H1 (cell line): Measurements from ENCODE around the gene LCP1. TPM values are rescaled to one million over a fixed set of nuclear protein-coding genes. Genes with fewer than 3 reads are reported as not detected.

Source experiments
- CTCF ChIA-PET: fragments of 300-600 bp; sonication (Branson Sonifier 250); formaldehyde crosslinking; loops from one replicate; lab custom pipeline; 2021; ENCODE audit not compliant: partially characterized antibody; lab: Charles Lee
- POLR2A ChIA-PET: fragments of 300-600 bp; sonication (Branson Sonifier 250); formaldehyde crosslinking; loops from one replicate; lab custom pipeline; 2021; ENCODE audit warnings: inconsistent platforms; ENCODE audit not compliant: partially characterized antibody; lab: Charles Lee
- DNase-seq, 2 experiments: peaks; one replicate each; pipeline versions ENCODE4 v3.0.0 to v3.0.0-alpha.2; 2010 to 2022; ENCODE audit warnings: low spot score in 2 of 2, low read depth in 1 of 2, mixed read lengths in 1 of 2
- FAIRE-seq: peaks from 2 replicates; lab custom pipeline; 2011; peaks lifted over from hg19 to GRCh38; lab: Jason Lieb, UNC
- H2AFZ ChIP-seq: 2 replicates; pipeline ENCODE4 v1.8.1; 2012; ENCODE audit warnings: low read length, inconsistent platforms
- H2AK5ac ChIP-seq: 2 replicates; pipeline ENCODE4 v1.6.1; 2013; ENCODE audit warnings: low read depth, low read length
- H2BK120ac ChIP-seq: replicated peaks from 2 replicates; pipeline ENCODE3; 2013; ENCODE audit warnings: low read depth, low read length, inconsistent platforms
- H2BK12ac ChIP-seq: 2 replicates; pipeline ENCODE4 v1.6.1; 2013; ENCODE audit warnings: low read depth, low read length
- H2BK15ac ChIP-seq: 2 replicates; pipeline ENCODE4 v1.6.1; 2013; ENCODE audit warnings: low read length
- H2BK20ac ChIP-seq: 2 replicates; pipeline ENCODE4 v1.6.1; 2013; ENCODE audit warnings: low read length
- H2BK5ac ChIP-seq: 2 replicates; pipeline ENCODE4 v1.6.1; 2013; ENCODE audit warnings: low read depth, low read length
- H3K14ac ChIP-seq: 2 replicates; pipeline ENCODE4 v1.6.1; 2013; ENCODE audit warnings: inconsistent platforms; ENCODE audit not compliant: insufficient read length
- H3K18ac ChIP-seq: 2 replicates; pipeline ENCODE4 v1.6.1; 2013; ENCODE audit warnings: low read length; ENCODE audit errors: extremely low read depth
- H3K23ac ChIP-seq: 2 replicates; pipeline ENCODE4 v1.6.1; 2013; ENCODE audit warnings: inconsistent platforms; ENCODE audit not compliant: insufficient read length
- H3K23me2 ChIP-seq: 2 replicates; pipeline ENCODE4 v1.6.1; 2013; ENCODE audit warnings: low read depth, low read length
- H3K27ac ChIP-seq: 2 replicates; pipeline ENCODE4 v1.6.1; 2011; ENCODE audit warnings: low read depth, low read length, inconsistent platforms
- H3K27me3 ChIP-seq, 4 experiments: replicated peaks in 1 of 4; 1 replicate in 1 of 4; 2 replicates in 3 of 4; pipeline versions ENCODE4 v1.6.1 to v1.8.1; 2011 to 2013; ENCODE audit warnings: low read length in 3 of 4, mild to moderate bottlenecking in 3 of 4, inconsistent platforms in 2 of 4, mixed read lengths in 2 of 4, moderate library complexity in 1 of 4; ENCODE audit not compliant: control insufficient read depth in 3 of 4, insufficient read depth in 3 of 4; ENCODE audit errors: extremely low read depth in 1 of 4
- H3K36me3 ChIP-seq, 4 experiments: 2 replicates each; pipeline versions ENCODE4 v1.6.1 to v1.8.1; 2011 to 2013; ENCODE audit warnings: mild to moderate bottlenecking in 4 of 4, low read length in 3 of 4, moderate library complexity in 2 of 4, control low read depth in 1 of 4, inconsistent platforms in 1 of 4; ENCODE audit not compliant: insufficient read depth in 4 of 4, control insufficient read depth in 2 of 4
- H3K4ac ChIP-seq: replicated peaks from 2 replicates; pipeline ENCODE3; 2013; ENCODE audit warnings: low read length, low read depth, mixed read lengths, inconsistent platforms; ENCODE audit not compliant: insufficient read length
- H3K4me1 ChIP-seq, 4 experiments: replicated peaks in 1 of 4; 1 replicate in 1 of 4; 2 replicates in 3 of 4; pipeline versions ENCODE4 v1.6.1 to v1.8.1; 2011 to 2013; ENCODE audit warnings: low read length in 3 of 4, inconsistent platforms in 2 of 4, mixed read lengths in 1 of 4; ENCODE audit not compliant: insufficient read depth in 4 of 4, control insufficient read depth in 3 of 4
- H3K4me2 ChIP-seq, 2 experiments: 2 replicates each; pipeline versions ENCODE4 v1.6.1 to v1.8.1; 2011 to 2013; ENCODE audit warnings: low read depth in 2 of 2, low read length in 2 of 2, control low read depth in 1 of 2, inconsistent platforms in 1 of 2, mild to moderate bottlenecking in 1 of 2; ENCODE audit not compliant: insufficient read depth in 1 of 2
- H3K4me3 ChIP-seq, 4 experiments: fragments of 200-600, 300-600 bp in 1 of 4; sonication (generic), shearing (Covaris generic), sonication (Bioruptor Twin) in 1 of 4; 2 replicates each; pipeline versions ENCODE4 v1.5.1 to v1.8.1; 2011 to 2016; ENCODE audit warnings: low read length in 4 of 4, low read depth in 3 of 4, control low read depth in 2 of 4, inconsistent platforms in 2 of 4, mild to moderate bottlenecking in 2 of 4, mixed read lengths in 1 of 4, moderate library complexity in 1 of 4; ENCODE audit not compliant: insufficient read depth in 2 of 4; ENCODE audit errors: extremely low read depth in 1 of 4
- H3K56ac ChIP-seq: replicated peaks from 2 replicates; pipeline ENCODE3; 2013; ENCODE audit warnings: low read depth, mild to moderate bottlenecking, mixed read lengths, low read length, inconsistent platforms; ENCODE audit not compliant: insufficient read length
- H3K79me1 ChIP-seq: 2 replicates; pipeline ENCODE4 v1.6.1; 2013; ENCODE audit warnings: low read depth, low read length, control low read depth
- H3K79me2 ChIP-seq, 2 experiments: 2 replicates each; pipeline versions ENCODE4 v1.6.1 to v1.8.1; 2012 to 2013; ENCODE audit warnings: low read length in 2 of 2, mild to moderate bottlenecking in 2 of 2, inconsistent platforms in 1 of 2; ENCODE audit not compliant: insufficient read depth in 2 of 2, control insufficient read depth in 1 of 2
- H3K9ac ChIP-seq, 4 experiments: replicated peaks in 1 of 4; 1 replicate in 1 of 4; 2 replicates in 3 of 4; pipeline versions ENCODE4 v1.6.1 to v1.8.1; 2011 to 2013; ENCODE audit warnings: low read depth in 3 of 4, low read length in 3 of 4, control low read depth in 2 of 4, mild to moderate bottlenecking in 2 of 4, moderate library complexity in 2 of 4, inconsistent platforms in 1 of 4; ENCODE audit errors: extremely low read depth in 1 of 4
- H3K9me3 ChIP-seq, 2 experiments: 2 replicates each; pipeline versions ENCODE4 v1.6.1 to v1.8.1; 2012 to 2013; ENCODE audit warnings: mild to moderate bottlenecking in 2 of 2, moderate library complexity in 2 of 2, control low read depth in 1 of 2, inconsistent platforms in 1 of 2, low read depth in 1 of 2, low read length in 1 of 2, mixed read lengths in 1 of 2; ENCODE audit not compliant: insufficient read depth in 2 of 2
- H4K20me1 ChIP-seq, 2 experiments: replicated peaks in 1 of 2; 2 replicates each; pipeline versions ENCODE3 to v1.8.1; 2011 to 2013; ENCODE audit warnings: inconsistent platforms in 2 of 2, low read length in 2 of 2, mild to moderate bottlenecking in 1 of 2; ENCODE audit not compliant: insufficient read depth in 2 of 2, control insufficient read depth in 1 of 2
- H4K5ac ChIP-seq: 2 replicates; pipeline ENCODE4 v1.6.1; 2013; ENCODE audit warnings: low read length, low read depth, mixed read lengths, inconsistent platforms; ENCODE audit not compliant: insufficient read length
- H4K8ac ChIP-seq: 2 replicates; pipeline ENCODE4 v1.8.0; 2013; ENCODE audit warnings: mild to moderate bottlenecking, moderate library complexity, low read length, inconsistent platforms; ENCODE audit not compliant: insufficient read depth; ENCODE audit errors: extremely low read depth
- H4K91ac ChIP-seq: replicated peaks from 2 replicates; pipeline ENCODE3; 2013; ENCODE audit warnings: low read length, mixed read lengths, inconsistent platforms; ENCODE audit not compliant: insufficient read length
- BACH1 ChIP-seq: IDR thresholded peaks from 2 replicates; pipeline ENCODE4 v1.6.1; 2012; ENCODE audit warnings: low read length, improper control_type of control experiment
- EZH2 ChIP-seq: fragments of 200-600 bp; sonication (generic); IDR thresholded peaks from 2 replicates; pipeline ENCODE4 v1.7.1; 2012; ENCODE audit warnings: low read depth, mild to moderate bottlenecking, moderate library complexity, low read length, inconsistent platforms; ENCODE audit not compliant: severe bottlenecking
- FOSL1 ChIP-seq: IDR thresholded peaks from 2 replicates; pipeline ENCODE4 v1.6.1; 2011; ENCODE audit warnings: mild to moderate bottlenecking, low read depth, low read length, moderate library complexity; ENCODE audit not compliant: insufficient read depth
- GTF2F1 ChIP-seq: IDR thresholded peaks from 2 replicates; pipeline ENCODE4 v1.6.1; 2012; ENCODE audit warnings: low read depth, low read length, improper control_type of control experiment, borderline replicate concordance
- KDM5A ChIP-seq: fragments of 200-600 bp; IDR thresholded peaks from 2 replicates; pipeline ENCODE4 v1.7.1; 2012; ENCODE audit warnings: mild to moderate bottlenecking, low read length, inconsistent platforms, mixed read lengths
- SAP30 ChIP-seq: fragments of 300-600 bp; sonication (generic); IDR thresholded peaks from 2 replicates; pipeline ENCODE4 v1.7.1; 2012; ENCODE audit warnings: low read length, moderate library complexity, mild to moderate bottlenecking, inconsistent platforms; ENCODE audit not compliant: insufficient read depth, insufficient replicate concordance
- SIN3A ChIP-seq, 2 experiments: IDR thresholded peaks in 1 of 2; conservative IDR thresholded peaks in 1 of 2; 2 replicates each; pipeline ENCODE4 v1.6.1; 2011 to 2012; ENCODE audit warnings: low read length in 2 of 2, improper control_type of control experiment in 1 of 2, low read depth in 1 of 2, mild to moderate bottlenecking in 1 of 2
- SP1 ChIP-seq: IDR thresholded peaks from 2 replicates; pipeline ENCODE4 v1.6.1; 2011; ENCODE audit warnings: low read depth, low read length
- TAF1 ChIP-seq: IDR thresholded peaks from 2 replicates; pipeline ENCODE4 v1.6.1; 2011; ENCODE audit warnings: mild to moderate bottlenecking, low read depth, low read length
- WGBS, 2 experiments: shearing (Covaris generic) in 1 of 2; methylation state at CpG; one replicate each; pipeline versions ENCODE4 v1.1.6 to v1.1.7; 2013 to 2015; ENCODE audit warnings: low lambda C conversion rate in 2 of 2, mixed read lengths in 2 of 2, inconsistent platforms in 1 of 2, low coverage in 1 of 2, missing lambda C conversion rate in 1 of 2; ENCODE audit not compliant: insufficient replicate concordance in 2 of 2, insufficient coverage in 1 of 2, insufficient read length in 1 of 2; ENCODE audit errors: extremely low coverage in 1 of 2, missing lambda C conversion rate in 1 of 2; 5-methylcytosine and 5-hydroxymethylcytosine counted together
- polyA plus RNA-seq, 7 experiments: library from polyadenylated mRNA; depleted of rRNA in 3 of 7; stranded (reverse) in 5 of 7; unstranded in 2 of 7; fragments of >200 nt in 5 of 7; fragments of 200-250 nt in 2 of 7; gene quantifications; 1 replicate in 5 of 7; 2 replicates in 1 of 7; 4 replicates in 1 of 7; pipeline versions ENCODE4 v1.2.1 to v1.2.3, GENCODE V29; 2011 to 2013; ENCODE audit warnings: missing spikeins in 2 of 7, mixed read lengths in 2 of 7
- total RNA-seq: library from RNA; stranded (reverse); fragmentation: NEBNext Ultra II Directional; extraction: Animal tissue kit (Norgen Biotek cat#: 25700); gene quantifications from 2 replicates; pipeline ENCODE4 v1.2.1, GENCODE V29; 2021
- TF ChIP-seq, protein P1 (sequence below): IDR thresholded peaks from 2 replicates; pipeline ENCODE4 v1.6.1; 2011; ENCODE audit warnings: low read depth, mild to moderate bottlenecking, low read length; ENCODE audit not compliant: insufficient read depth

Gene LCP1
- total and polyA plus RNA-seq, 2 of the 8 experiments (the other 6 are each of a cell fraction or from before 2014, with no cell fraction given): 0.65 to 4.3 TPM

DNA sequence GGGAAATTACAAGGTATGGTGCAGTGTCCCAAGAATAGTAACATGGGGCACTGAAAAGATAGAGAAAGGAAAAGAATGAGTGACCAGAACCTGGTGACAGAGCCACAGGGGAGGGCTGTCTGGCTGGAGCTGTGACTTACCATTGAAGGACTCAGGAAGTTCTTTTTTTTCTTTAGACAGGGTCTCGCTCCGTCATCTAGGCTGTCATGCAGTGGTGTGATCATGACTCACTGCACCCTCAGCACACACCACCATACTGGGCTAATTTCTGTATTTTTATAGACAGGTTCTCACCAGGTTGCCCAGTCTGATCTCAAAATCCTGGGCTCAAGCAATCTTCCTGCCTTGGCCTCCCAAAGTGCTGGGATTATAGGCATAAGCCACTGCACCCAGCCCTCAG lies 68.4 kb downstream of the LCP1 start:
- H3K79me1 ChIP-seq: no peaks in the 10 kb centered on the region
- 87% methylated on average over 2 of the region's 2 CpGs; no CpG with 5 or more reads in 1 of the 2 experiments for WGBS, 2 experiments
- no peak overlapping the region for H2BK5ac ChIP-seq
- CTCF ChIA-PET: interaction anchor here (1.3 kb wide), 1 partner anchor 13 kb away, joined by 6 read pairs; no protein-coding TSS in a partner anchor
- H3K14ac ChIP-seq: no peak overlapping the region
- H4K20me1 ChIP-seq: no peaks in the 10 kb centered on the region
- no peak for TF ChIP-seq SIN3A (conservative IDR thresholded peaks at IDR 0.05 in 1 of 2, IDR thresholded peaks at IDR 0.05 in 1 of 2; ENCODE audit: low read depth in 1 of 2, low read length in 2 of 2)
- TF ChIP-seq, protein P1, sequence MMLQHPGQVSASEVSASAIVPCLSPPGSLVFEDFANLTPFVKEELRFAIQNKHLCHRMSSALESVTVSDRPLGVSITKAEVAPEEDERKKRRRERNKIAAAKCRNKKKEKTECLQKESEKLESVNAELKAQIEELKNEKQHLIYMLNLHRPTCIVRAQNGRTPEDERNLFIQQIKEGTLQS: no peak
- TF ChIP-seq FOSL1: no peak
- TF ChIP-seq BACH1: no peak
- no peak for TF ChIP-seq GTF2F1
- no peak for TF ChIP-seq TAF1
- no peak for TF ChIP-seq KDM5A
- no peak for TF ChIP-seq EZH2
- TF ChIP-seq SAP30: no peak
- no peak for TF ChIP-seq SP1
- TF ChIP-seq, all 59 proteins: peak for 0
- DNase-seq: no peak
- no peak overlapping the region for H3K27ac ChIP-seq
- H3K4ac ChIP-seq: no peak overlapping the region
- no peaks in the 10 kb centered on the region for H3K27me3 ChIP-seq
- H3K23ac ChIP-seq: no peak overlapping the region
- H3K79me2 ChIP-seq: no peaks in the 10 kb centered on the region
- no peak overlapping the region for H3K18ac ChIP-seq
- H4K91ac ChIP-seq: no peak overlapping the region
- no peak overlapping the region for H2BK20ac ChIP-seq
- H3K4me2 ChIP-seq: no peak overlapping the region
- no peak overlapping the region for H2BK12ac ChIP-seq
- H3K9ac ChIP-seq: no peak overlapping the region
- H2AK5ac ChIP-seq: no peak overlapping the region
- no peak overlapping the region for H3K56ac ChIP-seq
- H4K8ac ChIP-seq: no peak overlapping the region
- no peak overlapping the region for H4K5ac ChIP-seq
- POLR2A ChIA-PET: no interaction called here
- H2BK120ac ChIP-seq: no peak overlapping the region
- FAIRE-seq: no peak
- H2AFZ ChIP-seq: no peak overlapping the region
- H2BK15ac ChIP-seq: no peak overlapping the region
- H3K4me3 ChIP-seq: no peak overlapping the region
- H3K23me2 ChIP-seq: no peaks in the 10 kb centered on the region
- no peaks in the 10 kb centered on the region for H3K9me3 ChIP-seq
- H3K4me1 ChIP-seq: no peaks in the 10 kb centered on the region
- H3K36me3 ChIP-seq: no peaks in the 10 kb centered on the region
